ENCODE measurements around the gene DDX46.

The DDX46 gene

GRCh38 chr5:134857401-134857800 is 98.8 kb downstream of the DDX46 start:
- Histone ChIP-seq H3K79me1 (ENCODE audit: low read length) (no peaks in the 10 kb centered on the region), H3K18ac (ENCODE audit: low read length) (no peak overlapping the region), H3K79me2 (ENCODE audit: control insufficient read depth, insufficient read depth, low read length, poor library complexity) (no peaks in the 10 kb centered on the region), H3K9me3 (ENCODE audit: insufficient read depth, low read depth, low read length) (no peaks in the 10 kb centered on the region), H3K27me3 (ENCODE audit: insufficient read depth, low read length) (no peaks in the 10 kb centered on the region), H4K8ac (ENCODE audit: low read depth, low read length) (no peak overlapping the region), H2BK120ac (ENCODE audit: insufficient read depth, low read length, poor library complexity) (no peak overlapping the region), H3K4me3 (ENCODE audit: low read depth, low read length) (no peak overlapping the region), H4K12ac (ENCODE audit: low read depth, low read length) (no peak overlapping the region), H4K91ac (ENCODE audit: low read depth, low read length) (no peak overlapping the region), H2AFZ (ENCODE audit: insufficient read depth, low read length, poor library complexity) (no peak overlapping the region), H3K4me1 (ENCODE audit: control insufficient read depth in 1 of 2, insufficient read depth in 2 of 2, low read length in 2 of 2) (no peaks in the 10 kb centered on the region), H3K27ac (ENCODE audit: low read depth, low read length) (no peak overlapping the region), H2BK5ac (ENCODE audit: low read depth, low read length, poor library complexity) (no peak overlapping the region), H3K4ac (ENCODE audit: low read depth, low read length) (no peak overlapping the region), H3K9ac (ENCODE audit: low read length) (no peak overlapping the region), H3K36me3 (ENCODE audit: control insufficient read depth in 1 of 2, insufficient read depth in 2 of 2, low read length in 2 of 2) (peaks cover 23 to 24% of the 10 kb centered on the region in 2 experiments), H2BK12ac (ENCODE audit: low read length) (no peak overlapping the region), H3K4me2 (ENCODE audit: low read length) (no peak overlapping the region), H3K14ac (ENCODE audit: low read length) (no peak overlapping the region), H3K23ac (ENCODE audit: low read length) (no peak overlapping the region), H2AK5ac (ENCODE audit: low read length) (no peak overlapping the region)
- DNase-seq = no peak
- no CpG with 5 or more reads among the region's 3 CpGs for WGBS (ENCODE audit: extremely low coverage, insufficient coverage, insufficient read length)

DNA sequence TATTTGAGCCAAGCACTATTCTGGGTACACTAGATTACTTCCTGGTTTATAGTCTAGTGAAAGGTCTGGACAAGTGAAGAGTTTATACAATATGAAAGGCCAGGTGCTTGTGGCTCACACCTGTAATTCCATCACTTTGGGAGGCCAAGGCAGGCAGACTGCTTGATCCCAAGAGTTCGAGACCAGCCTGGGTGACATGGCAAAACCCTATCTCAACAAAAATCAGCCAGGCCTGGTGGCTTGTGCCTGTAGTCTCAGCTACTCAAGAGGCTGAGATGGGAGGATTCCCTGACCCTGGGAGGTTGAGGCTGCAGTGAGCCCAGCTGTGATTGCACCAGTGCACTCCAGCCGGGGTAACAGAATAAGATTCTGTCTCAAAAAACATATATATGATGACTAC is 106.1 kb downstream of the DDX46 start:
- H3K18ac ChIP-seq (ENCODE audit: low read length) = no peak overlapping the region
- H2BK5ac ChIP-seq (ENCODE audit: low read depth, low read length, poor library complexity) = no peak overlapping the region
- H4K91ac ChIP-seq (ENCODE audit: low read depth, low read length) = no peak overlapping the region
- H3K4me2 ChIP-seq (ENCODE audit: low read length) = no peak overlapping the region
- H4K12ac ChIP-seq (ENCODE audit: low read depth, low read length) = no peak overlapping the region
- H2AFZ ChIP-seq (ENCODE audit: insufficient read depth, low read length, poor library complexity) = no peak overlapping the region
- no peak overlapping the region for H3K23ac ChIP-seq (ENCODE audit: low read length)
- no peak overlapping the region for H2AK5ac ChIP-seq (ENCODE audit: low read length)
- no peaks in the 10 kb centered on the region for H3K27me3 ChIP-seq (ENCODE audit: insufficient read depth, low read length)
- H3K4me3 ChIP-seq (ENCODE audit: low read depth, low read length) = no peak overlapping the region
- WGBS (ENCODE audit: extremely low coverage, insufficient coverage, insufficient read length) = no CpG with 5 or more reads among the region's 2 CpGs
- no peaks in the 10 kb centered on the region for H3K79me2 ChIP-seq (ENCODE audit: control insufficient read depth, insufficient read depth, low read length, poor library complexity)
- H3K9me3 ChIP-seq (ENCODE audit: insufficient read depth, low read depth, low read length) = no peaks in the 10 kb centered on the region
- no peak overlapping the region for H4K8ac ChIP-seq (ENCODE audit: low read depth, low read length)
- peaks cover 0 to 2% of the 10 kb centered on the region in 2 experiments for H3K4me1 ChIP-seq (ENCODE audit: control insufficient read depth in 1 of 2, insufficient read depth in 2 of 2, low read length in 2 of 2)
- H3K79me1 ChIP-seq (ENCODE audit: low read length) = no peaks in the 10 kb centered on the region
- no peak overlapping the region for H3K4ac ChIP-seq (ENCODE audit: low read depth, low read length)
- DNase-seq = no peak
- H2BK120ac ChIP-seq (ENCODE audit: insufficient read depth, low read length, poor library complexity) = no peak overlapping the region
- peaks cover 9 to 11% of the 10 kb centered on the region in 2 experiments for H3K36me3 ChIP-seq (ENCODE audit: control insufficient read depth in 1 of 2, insufficient read depth in 2 of 2, low read length in 2 of 2)
- H3K14ac ChIP-seq (ENCODE audit: low read length) = no peak overlapping the region
- no peak overlapping the region for H3K9ac ChIP-seq (ENCODE audit: low read length)
- no peak overlapping the region for H3K27ac ChIP-seq (ENCODE audit: low read depth, low read length)
- H2BK12ac ChIP-seq (ENCODE audit: low read length) = no peak overlapping the region

DNA sequence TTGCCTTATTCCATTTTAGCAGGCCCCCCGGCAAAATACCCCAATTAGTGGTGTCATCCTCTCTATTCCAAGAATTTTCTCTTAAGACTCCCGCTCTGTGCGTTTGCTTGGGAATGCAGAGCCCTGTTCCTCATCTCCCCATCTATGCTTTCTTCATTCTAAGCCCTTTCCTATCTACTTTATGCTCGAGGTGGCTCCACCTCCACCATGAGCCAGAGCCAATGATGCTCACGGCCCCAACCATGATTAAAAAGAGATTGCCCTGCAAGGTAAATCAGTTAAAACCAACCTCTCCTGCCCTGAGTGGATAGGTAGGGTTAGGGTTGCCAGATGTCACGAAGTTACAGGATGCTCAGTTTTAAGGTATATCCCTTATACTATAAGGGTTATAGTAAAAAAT is 114.9 kb downstream of the DDX46 start:
- H3K79me2 ChIP-seq (ENCODE audit: control insufficient read depth, insufficient read depth, low read length, poor library complexity) = peaks cover 5% of the 10 kb centered on the region
- WGBS (ENCODE audit: extremely low coverage, insufficient coverage, insufficient read length) = no CpG with 5 or more reads among the region's 6 CpGs
- H4K91ac ChIP-seq (ENCODE audit: low read depth, low read length) = peak overlapping the region; percentile 81
- no peak overlapping the region for H2AK5ac ChIP-seq (ENCODE audit: low read length)
- no peak overlapping the region for H3K4me3 ChIP-seq (ENCODE audit: low read depth, low read length)
- H3K14ac ChIP-seq (ENCODE audit: low read length) = no peak overlapping the region
- no peak overlapping the region for H3K27ac ChIP-seq (ENCODE audit: low read depth, low read length)
- no peaks in the 10 kb centered on the region for H3K36me3 ChIP-seq (ENCODE audit: control insufficient read depth in 1 of 2, insufficient read depth in 2 of 2, low read length in 2 of 2)
- H2BK120ac ChIP-seq (ENCODE audit: insufficient read depth, low read length, poor library complexity) = peak overlapping the region; percentile 19
- no peaks in the 10 kb centered on the region for H3K27me3 ChIP-seq (ENCODE audit: insufficient read depth, low read length)
- H4K8ac ChIP-seq (ENCODE audit: low read depth, low read length) = peak overlapping the region; percentile 94
- H3K4ac ChIP-seq (ENCODE audit: low read depth, low read length) = no peak overlapping the region
- peaks cover 8% of the 10 kb centered on the region for H3K79me1 ChIP-seq (ENCODE audit: low read length)
- no peak overlapping the region for H2AFZ ChIP-seq (ENCODE audit: insufficient read depth, low read length, poor library complexity)
- H3K9me3 ChIP-seq (ENCODE audit: insufficient read depth, low read depth, low read length) = no peaks in the 10 kb centered on the region
- no peak overlapping the region for H2BK5ac ChIP-seq (ENCODE audit: low read depth, low read length, poor library complexity)
- no peak overlapping the region for H3K4me2 ChIP-seq (ENCODE audit: low read length)
- DNase-seq = peak in 1 of 2 donors; percentile 27
- no peak overlapping the region for H3K23ac ChIP-seq (ENCODE audit: low read length)
- peaks cover 5 to 8% of the 10 kb centered on the region in 2 experiments for H3K4me1 ChIP-seq (ENCODE audit: control insufficient read depth in 1 of 2, insufficient read depth in 2 of 2, low read length in 2 of 2)
- peak overlapping the region; percentile 58 for H3K18ac ChIP-seq (ENCODE audit: low read length)
- H3K9ac ChIP-seq (ENCODE audit: low read length) = no peak overlapping the region
- peak overlapping the region; percentile 87 for H4K12ac ChIP-seq (ENCODE audit: low read depth, low read length)
- H2BK12ac ChIP-seq (ENCODE audit: low read length) = no peak overlapping the region

DNA sequence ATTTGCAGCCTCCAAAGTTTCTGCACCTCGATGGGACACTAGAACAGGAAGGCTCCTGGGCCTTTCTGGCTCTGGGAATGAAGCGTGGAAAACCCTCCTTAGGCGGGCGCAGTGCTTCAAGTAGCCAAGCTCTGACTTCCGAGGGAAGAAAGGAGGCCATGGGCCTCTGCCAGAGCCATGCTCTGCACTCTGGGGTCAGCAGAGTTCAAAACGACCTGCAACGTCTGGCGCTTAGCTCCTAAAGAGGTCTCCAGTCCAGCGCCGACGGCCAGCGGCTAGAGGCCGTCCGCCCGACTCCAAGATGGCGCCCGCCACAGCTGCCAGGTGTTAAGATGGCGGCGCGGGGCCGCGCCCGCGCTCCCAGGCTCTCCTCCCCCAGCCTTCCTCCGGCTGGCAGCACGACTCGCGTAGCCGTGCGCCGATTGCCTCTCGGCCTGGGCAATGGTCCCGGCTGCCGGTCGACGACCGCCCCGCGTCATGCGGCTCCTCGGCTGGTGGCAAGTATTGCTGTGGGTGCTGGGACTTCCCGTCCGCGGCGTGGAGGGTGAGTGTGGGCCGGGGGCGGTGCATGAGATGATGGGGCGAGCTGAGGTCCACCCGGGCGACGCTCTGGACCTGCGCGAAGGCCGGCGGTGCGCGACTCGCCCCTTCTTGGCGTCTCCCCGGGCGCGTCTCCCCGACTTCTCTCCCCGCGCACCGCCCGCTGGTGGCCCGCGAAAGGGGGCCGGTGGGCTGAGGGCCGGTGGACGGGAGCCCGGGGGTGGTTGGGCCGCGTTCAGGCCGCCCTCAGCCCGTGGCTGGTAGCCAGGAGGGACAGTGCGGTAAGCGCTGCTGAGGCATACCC is 115.6 kb downstream of the DDX46 start, which contains the start of gene TXNDC15:
Gene TXNDC15 (plus strand): TSS at position 385 of the 844 bp plus-strand sequence. CDS start 57 bp downstream, at position 442.
- Histone ChIP-seq H3K27me3 (ENCODE audit: insufficient read depth, low read length) (no peaks in the 10 kb centered on the region), H3K4me3 (ENCODE audit: low read depth, low read length) (peak within 1 kb of the TSS; percentile 83), H3K14ac (ENCODE audit: low read length) (peak within 1 kb of the TSS; percentile 82), H4K12ac (ENCODE audit: low read depth, low read length) (peak within 1 kb of the TSS; percentile 91), H3K36me3 (ENCODE audit: control insufficient read depth in 1 of 2, insufficient read depth in 2 of 2, low read length in 2 of 2) (no peaks in the 10 kb centered on the region), H3K27ac (ENCODE audit: low read depth, low read length) (peak within 1 kb of the TSS; percentile 55), H2BK120ac (ENCODE audit: insufficient read depth, low read length, poor library complexity) (peak within 1 kb of the TSS; percentile 78), H2BK12ac (ENCODE audit: low read length) (peak within 1 kb of the TSS; percentile 5), H3K4me1 (ENCODE audit: control insufficient read depth in 1 of 2, insufficient read depth in 2 of 2, low read length in 2 of 2) (peaks cover 5 to 8% of the 10 kb centered on the region in 2 experiments), H3K4ac (ENCODE audit: low read depth, low read length) (peak within 1 kb of the TSS; percentile 65), H3K23ac (ENCODE audit: low read length) (no peak within 1 kb of the TSS), H3K79me2 (ENCODE audit: control insufficient read depth, insufficient read depth, low read length, poor library complexity) (peaks cover 5% of the 10 kb centered on the region), H3K18ac (ENCODE audit: low read length) (peak within 1 kb of the TSS; percentile 58), H3K79me1 (ENCODE audit: low read length) (peaks cover 8% of the 10 kb centered on the region), H2BK5ac (ENCODE audit: low read depth, low read length, poor library complexity) (peak within 1 kb of the TSS; percentile 60), H2AFZ (ENCODE audit: insufficient read depth, low read length, poor library complexity) (peak within 1 kb of the TSS; percentile 91), H4K91ac (ENCODE audit: low read depth, low read length) (peak within 1 kb of the TSS; percentile 94), H4K8ac (ENCODE audit: low read depth, low read length) (peak within 1 kb of the TSS; percentile 94), H2AK5ac (ENCODE audit: low read length) (no peak within 1 kb of the TSS), H3K9me3 (ENCODE audit: insufficient read depth, low read depth, low read length) (no peaks in the 10 kb centered on the region), H3K9ac (ENCODE audit: low read length) (peak within 1 kb of the TSS; percentile 84), H3K4me2 (ENCODE audit: low read length) (peak within 1 kb of the TSS; percentile 57)
- no CpG with 5 or more reads among the region's 79 CpGs for WGBS (ENCODE audit: extremely low coverage, insufficient coverage, insufficient read length)
- DNase-seq = peak; percentile 86 to 88

Measured in trophoblast cell (in vitro differentiated cells and primary cell).